Upper lobe of right lung (tissue), 1 donor: Measurements from ENCODE around the gene TCF19. TPM values are rescaled to one million over a fixed set of nuclear protein-coding genes. Genes with fewer than 3 reads are reported as not detected.

ENCODE experiments used
- ATAC-seq: fragments of 200-7000 bp; cut with Tn5 transposase; one replicate; pipeline ENCODE4 v1.9.1; 2020; ENCODE audit warnings: mild to moderate bottlenecking, moderate library complexity
- DNase-seq: peaks from one replicate; pipeline ENCODE4 v3.0.0-alpha.2; 2020
- H3K27ac ChIP-seq: fragments of 200-600 bp; one replicate; pipeline ENCODE4 v1.8.0; 2022
- H3K27me3 ChIP-seq: fragments of 200-600 bp; one replicate; pipeline ENCODE4 v1.8.0; 2022; ENCODE audit warnings: mild to moderate bottlenecking
- H3K36me3 ChIP-seq: fragments of 200-600 bp; one replicate; pipeline ENCODE4 v1.8.0; 2022
- H3K4me1 ChIP-seq: fragments of 200-600 bp; one replicate; pipeline ENCODE4 v1.8.0; 2022
- H3K4me3 ChIP-seq: fragments of 200-600 bp; one replicate; pipeline ENCODE4 v1.8.0; 2022; ENCODE audit warnings: mild to moderate bottlenecking
- H3K9me3 ChIP-seq: fragments of 200-600 bp; one replicate; pipeline ENCODE4 v1.8.0; 2022
- CTCF ChIP-seq: fragments of 200-600 bp; IDR thresholded peaks from one replicate; pipeline ENCODE4 v1.8.0; 2022; ENCODE audit warnings: antibody characterized with exemption
- intact Hi-C: fragments of 100-400 bp; cut with DNase I; formaldehyde crosslinking; loops from one replicate; pipeline ENCODE4 v1.11.0; 2022
- total RNA-seq: library from RNA; stranded (reverse); fragmentation: NEBNext Ultra II Directional; extraction: Animal tissue kit (Norgen Biotek cat#: 25700); gene quantifications from one replicate; pipeline ENCODE4 v1.2.1, GENCODE V29; 2021
- donor health status: DM: no; HTN: yes; CAD: no; lungs with severe emphysema.

TCF19 gene
- total RNA-seq, 1 donor from 2014 or later: 4.5 TPM

- Histone ChIP-seq H3K4me3 (no peak overlapping the region), H3K27ac (no peak overlapping the region), H3K27me3 (no peaks in the 10 kb centered on the region), H3K9me3 (no peaks in the 10 kb centered on the region), H3K4me1 (no peaks in the 10 kb centered on the region), H3K36me3 (no peaks in the 10 kb centered on the region)
- ATAC-seq (no peak), DNase-seq (no peak)
- intact Hi-C loops: no loop called here
- no peak for TF ChIP-seq CTCF
These were observed 52.5 kb downstream of the TCF19 start for GRCh38 chr6:31210741-31211532.

Other genes with a start within 250 kb of the TCF19 start
- 28.7 TPM for gene VARS2, start 244.4 kb upstream of the TCF19 start, total RNA-seq
- 369 TPM for gene SFTA2, start 226.4 kb upstream of the TCF19 start, total RNA-seq
- 4.6 TPM for gene MUCL3, start 217.6 kb upstream of the TCF19 start, total RNA-seq
- gene MUC21, start 174.9 kb upstream of the TCF19 start, total RNA-seq: 1.1 TPM
- gene MUC22, start 148.1 kb upstream of the TCF19 start, total RNA-seq: not detected
- not detected for gene C6orf15, start 46.0 kb upstream of the TCF19 start, total RNA-seq
- gene PSORS1C1, start 43.8 kb upstream of the TCF19 start, total RNA-seq: 8.2 TPM
- not detected for gene CDSN, start 38.1 kb upstream of the TCF19 start, total RNA-seq
- not detected for gene PSORS1C2, start 19.5 kb upstream of the TCF19 start, total RNA-seq
- 12.5 TPM for gene CCHCR1, start 787 bp upstream of the TCF19 start, total RNA-seq
- gene POU5F1, start 12.1 kb downstream of the TCF19 start, total RNA-seq: 2.8 TPM
- gene HLA-C, start 113.5 kb downstream of the TCF19 start, total RNA-seq: 1,073 TPM
- gene HLA-B, start 198.6 kb downstream of the TCF19 start, total RNA-seq: 2,632 TPM
- gene MICA, start 245.0 kb downstream of the TCF19 start, total RNA-seq: 36.6 TPM